Smooth muscle cell of bladder (primary cell): ENCODE data around the gene FBXL3. TPM values are rescaled to one million over a fixed set of nuclear protein-coding genes. Genes with fewer than 3 reads are reported as not detected.

Source experiments
- total RNA-seq: library from RNA; depleted of rRNA; stranded (reverse); fragments of >200 nt; gene quantifications from 2 replicates; pipeline ENCODE4 v1.2.3, GENCODE V29; 2014

FBXL3 gene, protein sequence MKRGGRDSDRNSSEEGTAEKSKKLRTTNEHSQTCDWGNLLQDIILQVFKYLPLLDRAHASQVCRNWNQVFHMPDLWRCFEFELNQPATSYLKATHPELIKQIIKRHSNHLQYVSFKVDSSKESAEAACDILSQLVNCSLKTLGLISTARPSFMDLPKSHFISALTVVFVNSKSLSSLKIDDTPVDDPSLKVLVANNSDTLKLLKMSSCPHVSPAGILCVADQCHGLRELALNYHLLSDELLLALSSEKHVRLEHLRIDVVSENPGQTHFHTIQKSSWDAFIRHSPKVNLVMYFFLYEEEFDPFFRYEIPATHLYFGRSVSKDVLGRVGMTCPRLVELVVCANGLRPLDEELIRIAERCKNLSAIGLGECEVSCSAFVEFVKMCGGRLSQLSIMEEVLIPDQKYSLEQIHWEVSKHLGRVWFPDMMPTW
- total RNA-seq = 41.3 and 46.4 TPM in 2 replicates

GRCh38 chr13:77026861-77027621 lies at the start of gene FBXL3:
Gene FBXL3, minus strand, starts transcription at chr13:77027159. Its CDS starts 5,299 bp downstream, at chr13:77021860.

GRCh38 chr13:76991796-76992547 lies 35.0 kb downstream of the FBXL3 start, which contains the start of gene CLN5:
Gene CLN5, plus strand, starts transcription at chr13:76992081. Its CDS starts 18 bp downstream, at chr13:76992099.

Other genes starting within 250 kb of the FBXL3 start
- gene KCTD12, start 140.8 kb downstream of the FBXL3 start, total RNA-seq = 14.6 and 38.7 TPM in 2 replicates
- gene ACOD1, start 78.6 kb downstream of the FBXL3 start, total RNA-seq = not detected in 2 replicates
- gene CLN5, start 35.1 kb downstream of the FBXL3 start, total RNA-seq = 35.1 and 41.3 TPM in 2 replicates